AG10803 (cell line): ENCODE measurements around the gene TBC1D22A.

Source experiments
- DNase-seq: peaks from one replicate; pipeline ENCODE4 v3.0.0; 2010; ENCODE audit warnings: low read depth
- H3K4me3 ChIP-seq: 2 replicates; pipeline ENCODE4 v1.5.1; 2011; ENCODE audit warnings: mild to moderate bottlenecking, low read length, control low read depth
- CTCF ChIP-seq: conservative IDR thresholded peaks from 2 replicates; pipeline ENCODE4 v1.5.1; 2011; ENCODE audit warnings: mild to moderate bottlenecking, low read length, control low read depth, inconsistent platforms

TBC1D22A gene

GRCh38 chr22:46749682-46750529, 12.5 kb upstream of the TBC1D22A start:
- DNase-seq, result no peak
- TF ChIP-seq CTCF, result no peak
- no peak overlapping the region for H3K4me3 ChIP-seq

- DNase-seq, result no peak
- TF ChIP-seq CTCF, result no peak
- H3K4me3 ChIP-seq, result no peak overlapping the region
Observed at GRCh38 chr22:46750530-46750800, 12.0 kb upstream of the TBC1D22A start.

- no peak for TF ChIP-seq CTCF
- DNase-seq, result no peak
- H3K4me3 ChIP-seq, result no peak overlapping the region
Observed at GRCh38 chr22:46750863-46751443, 11.5 kb upstream of the TBC1D22A start.

- DNase-seq, result no peak
- TF ChIP-seq CTCF, result no peak
- no peak overlapping the region for H3K4me3 ChIP-seq
Observed at GRCh38 chr22:46752286-46752987, 10.0 kb upstream of the TBC1D22A start.

- no peak overlapping the region for H3K4me3 ChIP-seq
- no peak for TF ChIP-seq CTCF
- no peak for DNase-seq
Observed at GRCh38 chr22:46752988-46753310, 9.5 kb upstream of the TBC1D22A start.

- no peak for DNase-seq
- no peak overlapping the region for H3K4me3 ChIP-seq
- no peak for TF ChIP-seq CTCF
Observed at GRCh38 chr22:46753360-46753759, 9.1 kb upstream of the TBC1D22A start.

GRCh38 chr22:46753761-46754109, 8.7 kb upstream of the TBC1D22A start:
- no peak for DNase-seq
- H3K4me3 ChIP-seq, result no peak overlapping the region
- TF ChIP-seq CTCF, result no peak
